K562 (cell line): ENCODE data around the gene SMCO4. TPM values are rescaled to one million over a fixed set of nuclear protein-coding genes. Genes with fewer than 3 reads are reported as not detected.

ENCODE experiments used
- BMI1 ChIP-seq: fragments of 150-350 bp; IDR thresholded peaks from 2 replicates; pipeline ENCODE4 v1.6.1; 2014; ENCODE audit warnings: low read length
- ELF1 ChIP-seq: fragments of 200-800 bp; sonication (Bioruptor generic); IDR thresholded peaks from 2 replicates; pipeline ENCODE4 v1.6.1; 2016; ENCODE audit warnings: missing genetic modification characterization, missing compliant biosample characterization
- ETV5 ChIP-seq: sonication (generic); formaldehyde crosslinking; IDR thresholded peaks from 2 replicates; pipeline ENCODE4 v1.4.0; 2020; ENCODE audit warnings: low read depth, mild to moderate bottlenecking, missing genetic modification reagents
- GTF2A2 ChIP-seq: IDR thresholded peaks from 2 replicates; pipeline ENCODE4 v1.6.1; 2016; ENCODE audit warnings: mild to moderate bottlenecking, missing genetic modification characterization, missing compliant biosample characterization
- KLF1 ChIP-seq: fragments of 450-650 bp; IDR thresholded peaks from 2 replicates; pipeline ENCODE4 v1.6.1; 2016; ENCODE audit warnings: missing genetic modification characterization, missing compliant biosample characterization
- LCOR ChIP-seq: sonication (generic); formaldehyde crosslinking; IDR thresholded peaks from 2 replicates; pipeline ENCODE4 v1.8.0; 2022; ENCODE audit warnings: mild to moderate bottlenecking, missing genetic modification reagents
- MEF2A ChIP-seq: IDR thresholded peaks from 2 replicates; pipeline ENCODE4 v1.6.1; 2011; ENCODE audit warnings: low read depth, mild to moderate bottlenecking, low read length, moderate library complexity; ENCODE audit not compliant: control insufficient read depth
- NCOA2 ChIP-seq, 2 experiments: fragments of 450-650 bp; IDR thresholded peaks; 2 replicates each; pipeline ENCODE4 v1.6.1; 2018; ENCODE audit warnings: mild to moderate bottlenecking in 2 of 2, moderate library complexity in 1 of 2; ENCODE audit not compliant: partially characterized antibody in 2 of 2
- OTX1 ChIP-seq: fragments of 450-650 bp; formaldehyde crosslinking; IDR thresholded peaks from 2 replicates; pipeline ENCODE4 v1.4.0; 2022; ENCODE audit warnings: mild to moderate bottlenecking
- SIN3B ChIP-seq: fragments of 450-650 bp; IDR thresholded peaks from 2 replicates; pipeline ENCODE4 v1.6.1; 2017; ENCODE audit warnings: low read depth, mild to moderate bottlenecking, moderate library complexity
- SRSF3 ChIP-seq: fragments of 200-400 bp; formaldehyde crosslinking; IDR thresholded peaks from 2 replicates; pipeline ENCODE4 v1.6.1; 2016; ENCODE audit warnings: mild to moderate bottlenecking, low read length, moderate library complexity; ENCODE audit not compliant: insufficient read depth
- TAL1 ChIP-seq: fragments of 450-650 bp; IDR thresholded peaks from 2 replicates; pipeline ENCODE4 v1.6.1; 2016; ENCODE audit warnings: mild to moderate bottlenecking
- U2AF2 ChIP-seq: fragments of 200-400 bp; formaldehyde crosslinking; optimal IDR thresholded peaks from 2 replicates; pipeline ENCODE3; 2017; ENCODE audit warnings: low read depth, mild to moderate bottlenecking, low read length
- WHSC1 ChIP-seq: IDR thresholded peaks from one replicate; pipeline ENCODE4 v1.6.1; 2012; ENCODE audit warnings: low read length, control low read depth, inconsistent platforms
- ZNF263 ChIP-seq: sonication (generic); formaldehyde crosslinking; IDR thresholded peaks from 2 replicates; pipeline ENCODE4 v1.8.0; 2022; ENCODE audit warnings: mild to moderate bottlenecking, missing genetic modification reagents, borderline replicate concordance
- ZNF695 ChIP-seq: fragments of 450-650 bp; formaldehyde crosslinking; IDR thresholded peaks from 2 replicates; pipeline ENCODE4 v1.4.0; 2020; ENCODE audit warnings: mild to moderate bottlenecking, moderate library complexity
- ZSCAN32 ChIP-seq: fragments of 450-650 bp; formaldehyde crosslinking; IDR thresholded peaks from 2 replicates; pipeline ENCODE4 v1.4.0; 2020; ENCODE audit warnings: mild to moderate bottlenecking, moderate library complexity
- polyA plus RNA-seq, 8 experiments: library from polyadenylated mRNA; depleted of rRNA in 4 of 8; stranded (reverse) in 5 of 8; unstranded in 3 of 8; fragments of >200 nt; fragmentation: Nextera tagmentation in 2 of 8; fragmentation: Illumina TruSeq in 1 of 8; extraction: Ambion mirVana in 2 of 8; extraction: Trizol in 1 of 8; gene quantifications; 2 replicates each; pipeline versions ENCODE4 v1.2.1 to v1.2.3, GENCODE V29; 2011 to 2014; ENCODE audit warnings: inconsistent platforms in 1 of 8, missing spikeins in 1 of 8
- total RNA-seq, 7 experiments: library from RNA; depleted of rRNA in 6 of 7; stranded (reverse); fragments of >200 nt in 6 of 7; fragmentation: Illumina TruSeq in 2 of 7; extraction: Trizol in 2 of 7; gene quantifications; 2 replicates each; pipeline versions ENCODE4 v1.2.1 to v1.2.3, GENCODE V29; 2011 to 2021; ENCODE audit warnings: low replicate concordance in 1 of 7
- TF ChIP-seq, protein P1 (sequence below): fragments of 200-800 bp; sonication (Bioruptor generic); IDR thresholded peaks from 2 replicates; pipeline ENCODE4 v1.6.1; 2016; ENCODE audit warnings: missing genetic modification characterization, missing compliant biosample characterization
- TF ChIP-seq, protein P2 (sequence below): sonication (generic); formaldehyde crosslinking; IDR thresholded peaks from 2 replicates; pipeline ENCODE4 v1.8.0; 2023; ENCODE audit warnings: missing genetic modification reagents, mild to moderate bottlenecking, borderline replicate concordance

Gene SMCO4
- total and polyA plus RNA-seq, 9 of the 15 experiments (the other 6 are each of a cell fraction or from before 2014, with no cell fraction given), result 1.8 to 27.8 (median 15.3) TPM

DNA sequence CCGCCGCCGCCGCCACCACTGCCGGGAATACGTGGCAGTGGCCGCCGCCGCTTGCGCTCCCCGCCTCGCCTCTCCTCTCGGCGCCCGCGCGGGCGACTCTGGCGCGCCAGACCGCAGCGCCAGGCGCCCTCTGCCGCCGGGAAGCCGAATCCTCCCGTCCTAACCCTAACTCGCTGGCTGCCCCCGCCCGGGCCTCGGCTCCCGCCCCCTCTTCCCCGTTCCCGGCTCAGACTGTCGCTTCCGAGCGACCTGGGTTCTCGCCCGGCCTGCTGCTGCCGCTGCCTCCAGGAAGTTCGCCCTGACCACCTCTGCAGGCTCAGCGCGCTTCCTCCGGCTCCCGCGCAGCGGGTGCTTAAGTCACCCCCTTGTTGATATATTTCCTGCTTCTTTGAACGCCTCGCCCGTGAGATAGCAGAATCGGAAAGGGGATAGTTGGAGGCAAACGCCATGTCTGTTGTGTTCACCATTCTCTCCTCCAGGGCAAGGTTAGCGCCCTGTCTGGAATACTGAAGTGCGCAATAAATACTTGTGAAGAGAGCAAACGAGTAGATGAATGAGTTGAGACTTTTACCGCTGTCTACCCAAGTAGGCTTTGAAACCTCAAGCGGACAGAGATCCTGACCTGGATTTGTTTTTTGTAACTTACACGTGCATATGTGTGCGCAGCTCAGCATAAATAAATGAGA, at the start of gene SMCO4 (continued):
- TF ChIP-seq, protein P1, sequence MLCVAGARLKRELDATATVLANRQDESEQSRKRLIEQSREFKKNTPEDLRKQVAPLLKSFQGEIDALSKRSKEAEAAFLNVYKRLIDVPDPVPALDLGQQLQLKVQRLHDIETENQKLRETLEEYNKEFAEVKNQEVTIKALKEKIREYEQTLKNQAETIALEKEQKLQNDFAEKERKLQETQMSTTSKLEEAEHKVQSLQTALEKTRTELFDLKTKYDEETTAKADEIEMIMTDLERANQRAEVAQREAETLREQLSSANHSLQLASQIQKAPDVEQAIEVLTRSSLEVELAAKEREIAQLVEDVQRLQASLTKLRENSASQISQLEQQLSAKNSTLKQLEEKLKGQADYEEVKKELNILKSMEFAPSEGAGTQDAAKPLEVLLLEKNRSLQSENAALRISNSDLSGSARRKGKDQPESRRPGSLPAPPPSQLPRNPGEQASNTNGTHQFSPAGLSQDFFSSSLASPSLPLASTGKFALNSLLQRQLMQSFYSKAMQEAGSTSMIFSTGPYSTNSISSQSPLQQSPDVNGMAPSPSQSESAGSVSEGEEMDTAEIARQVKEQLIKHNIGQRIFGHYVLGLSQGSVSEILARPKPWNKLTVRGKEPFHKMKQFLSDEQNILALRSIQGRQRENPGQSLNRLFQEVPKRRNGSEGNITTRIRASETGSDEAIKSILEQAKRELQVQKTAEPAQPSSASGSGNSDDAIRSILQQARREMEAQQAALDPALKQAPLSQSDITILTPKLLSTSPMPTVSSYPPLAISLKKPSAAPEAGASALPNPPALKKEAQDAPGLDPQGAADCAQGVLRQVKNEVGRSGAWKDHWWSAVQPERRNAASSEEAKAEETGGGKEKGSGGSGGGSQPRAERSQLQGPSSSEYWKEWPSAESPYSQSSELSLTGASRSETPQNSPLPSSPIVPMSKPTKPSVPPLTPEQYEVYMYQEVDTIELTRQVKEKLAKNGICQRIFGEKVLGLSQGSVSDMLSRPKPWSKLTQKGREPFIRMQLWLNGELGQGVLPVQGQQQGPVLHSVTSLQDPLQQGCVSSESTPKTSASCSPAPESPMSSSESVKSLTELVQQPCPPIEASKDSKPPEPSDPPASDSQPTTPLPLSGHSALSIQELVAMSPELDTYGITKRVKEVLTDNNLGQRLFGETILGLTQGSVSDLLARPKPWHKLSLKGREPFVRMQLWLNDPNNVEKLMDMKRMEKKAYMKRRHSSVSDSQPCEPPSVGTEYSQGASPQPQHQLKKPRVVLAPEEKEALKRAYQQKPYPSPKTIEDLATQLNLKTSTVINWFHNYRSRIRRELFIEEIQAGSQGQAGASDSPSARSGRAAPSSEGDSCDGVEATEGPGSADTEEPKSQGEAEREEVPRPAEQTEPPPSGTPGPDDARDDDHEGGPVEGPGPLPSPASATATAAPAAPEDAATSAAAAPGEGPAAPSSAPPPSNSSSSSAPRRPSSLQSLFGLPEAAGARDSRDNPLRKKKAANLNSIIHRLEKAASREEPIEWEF, result no peak
- no peak for TF ChIP-seq ZSCAN32 (CRISPR knock-in tag)
- no peak for TF ChIP-seq U2AF2
- no peak for TF ChIP-seq SIN3B
- no peak for TF ChIP-seq MEF2A
- no peak for TF ChIP-seq ZNF695 (CRISPR knock-in tag)
- no peak for TF ChIP-seq TAL1
- TF ChIP-seq BMI1, result 0 out of 2 replicates have a peak, but pooled peaks have one; percentile 27
- TF ChIP-seq LCOR, result no peak
- no peak for TF ChIP-seq GTF2A2
- TF ChIP-seq ETV5 (CRISPR knock-in tag), result no peak
- TF ChIP-seq, protein P2, sequence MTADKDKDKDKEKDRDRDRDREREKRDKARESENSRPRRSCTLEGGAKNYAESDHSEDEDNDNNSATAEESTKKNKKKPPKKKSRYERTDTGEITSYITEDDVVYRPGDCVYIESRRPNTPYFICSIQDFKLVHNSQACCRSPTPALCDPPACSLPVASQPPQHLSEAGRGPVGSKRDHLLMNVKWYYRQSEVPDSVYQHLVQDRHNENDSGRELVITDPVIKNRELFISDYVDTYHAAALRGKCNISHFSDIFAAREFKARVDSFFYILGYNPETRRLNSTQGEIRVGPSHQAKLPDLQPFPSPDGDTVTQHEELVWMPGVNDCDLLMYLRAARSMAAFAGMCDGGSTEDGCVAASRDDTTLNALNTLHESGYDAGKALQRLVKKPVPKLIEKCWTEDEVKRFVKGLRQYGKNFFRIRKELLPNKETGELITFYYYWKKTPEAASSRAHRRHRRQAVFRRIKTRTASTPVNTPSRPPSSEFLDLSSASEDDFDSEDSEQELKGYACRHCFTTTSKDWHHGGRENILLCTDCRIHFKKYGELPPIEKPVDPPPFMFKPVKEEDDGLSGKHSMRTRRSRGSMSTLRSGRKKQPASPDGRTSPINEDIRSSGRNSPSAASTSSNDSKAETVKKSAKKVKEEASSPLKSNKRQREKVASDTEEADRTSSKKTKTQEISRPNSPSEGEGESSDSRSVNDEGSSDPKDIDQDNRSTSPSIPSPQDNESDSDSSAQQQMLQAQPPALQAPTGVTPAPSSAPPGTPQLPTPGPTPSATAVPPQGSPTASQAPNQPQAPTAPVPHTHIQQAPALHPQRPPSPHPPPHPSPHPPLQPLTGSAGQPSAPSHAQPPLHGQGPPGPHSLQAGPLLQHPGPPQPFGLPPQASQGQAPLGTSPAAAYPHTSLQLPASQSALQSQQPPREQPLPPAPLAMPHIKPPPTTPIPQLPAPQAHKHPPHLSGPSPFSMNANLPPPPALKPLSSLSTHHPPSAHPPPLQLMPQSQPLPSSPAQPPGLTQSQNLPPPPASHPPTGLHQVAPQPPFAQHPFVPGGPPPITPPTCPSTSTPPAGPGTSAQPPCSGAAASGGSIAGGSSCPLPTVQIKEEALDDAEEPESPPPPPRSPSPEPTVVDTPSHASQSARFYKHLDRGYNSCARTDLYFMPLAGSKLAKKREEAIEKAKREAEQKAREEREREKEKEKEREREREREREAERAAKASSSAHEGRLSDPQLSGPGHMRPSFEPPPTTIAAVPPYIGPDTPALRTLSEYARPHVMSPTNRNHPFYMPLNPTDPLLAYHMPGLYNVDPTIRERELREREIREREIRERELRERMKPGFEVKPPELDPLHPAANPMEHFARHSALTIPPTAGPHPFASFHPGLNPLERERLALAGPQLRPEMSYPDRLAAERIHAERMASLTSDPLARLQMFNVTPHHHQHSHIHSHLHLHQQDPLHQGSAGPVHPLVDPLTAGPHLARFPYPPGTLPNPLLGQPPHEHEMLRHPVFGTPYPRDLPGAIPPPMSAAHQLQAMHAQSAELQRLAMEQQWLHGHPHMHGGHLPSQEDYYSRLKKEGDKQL (CRISPR knock-in tag), result no peak
- TF ChIP-seq NCOA2 (IDR thresholded peaks at IDR 0.05; ENCODE audit: partially characterized antibody in 2 of 2), result no peak
- TF ChIP-seq OTX1 (CRISPR knock-in tag), result no peak
- TF ChIP-seq ELF1 (tag), result peak; percentile 62
- TF ChIP-seq WHSC1, result no peak
- no peak for TF ChIP-seq SRSF3
- TF ChIP-seq KLF1 (tag), result no peak
- no peak for TF ChIP-seq ZNF263 (CRISPR knock-in tag)
